RWPE2 (cell line): ENCODE measurements around the gene TMSB15B.
"Not testable (repeated sequence)": the region's sequence is repeated elsewhere in the genome, so short reads cannot be mapped to it uniquely, and the experiment has no call there.

Experiments
- ATAC-seq: fragments of 200-7000 bp; cut with Tn5 transposase; 3 replicates; pipeline ENCODE4 v1.9.1; 2021; ENCODE audit warnings: low read depth
- DNase-seq: peaks from one replicate; pipeline ENCODE4 v3.0.0-alpha.2; 2020; ENCODE audit warnings: low spot score
- H3K27ac ChIP-seq: fragments of 450-650 bp; 2 replicates; pipeline ENCODE4 v1.5.1; 2017; ENCODE audit warnings: mild to moderate bottlenecking; ENCODE audit not compliant: poor library complexity, severe bottlenecking
- H3K27me3 ChIP-seq: fragments of 250-450 bp; sonication (Bioruptor Pico); 2 replicates; pipeline ENCODE4 v1.5.1; 2021; ENCODE audit warnings: mild to moderate bottlenecking, moderate library complexity; ENCODE audit not compliant: insufficient read depth, poor library complexity, severe bottlenecking
- H3K36me3 ChIP-seq: fragments of 250-450 bp; sonication (Bioruptor Pico); 2 replicates; pipeline ENCODE4 v1.5.1; 2020; ENCODE audit warnings: low read depth, mild to moderate bottlenecking, moderate library complexity
- H3K4me1 ChIP-seq: fragments of 250-450 bp; sonication (Bioruptor Pico); 2 replicates; pipeline ENCODE4 v1.5.1; 2021; ENCODE audit warnings: mild to moderate bottlenecking, moderate library complexity; ENCODE audit not compliant: insufficient read depth, poor library complexity, severe bottlenecking
- H3K4me3 ChIP-seq: fragments of 250-450 bp; sonication (Bioruptor Pico); 2 replicates; pipeline ENCODE4 v1.5.1; 2021; ENCODE audit warnings: mild to moderate bottlenecking, moderate library complexity; ENCODE audit not compliant: severe bottlenecking
- H3K9me3 ChIP-seq: fragments of 250-450 bp; sonication (Bioruptor Pico); 2 replicates; pipeline ENCODE4 v1.5.1; 2021; ENCODE audit warnings: mild to moderate bottlenecking, moderate library complexity; ENCODE audit not compliant: severe bottlenecking
- CTCF ChIP-seq: fragments of 450-650 bp; IDR thresholded peaks from one replicate; pipeline ENCODE4 v1.5.1; 2017; ENCODE audit warnings: mild to moderate bottlenecking, moderate library complexity; ENCODE audit not compliant: poor library complexity, severe bottlenecking

TMSB15B gene

GRCh38 chrX:103927030-103927429 is 35.4 kb upstream of the TMSB15B start:
- ATAC-seq, result no peak
- H3K4me3 ChIP-seq, result no peak overlapping the region
- H3K36me3 ChIP-seq, result no peaks in the 10 kb centered on the region

GRCh38 chrX:103927633-103928032 is 34.8 kb upstream of the TMSB15B start:
- no peaks in the 10 kb centered on the region for H3K36me3 ChIP-seq
- H3K27me3 ChIP-seq, result no peaks in the 10 kb centered on the region
- ATAC-seq, result no peak
- no peaks in the 10 kb centered on the region for H3K4me1 ChIP-seq
- no peak overlapping the region for H3K4me3 ChIP-seq
- DNase-seq, result no peak
- H3K27ac ChIP-seq, result no peak overlapping the region
- H3K9me3 ChIP-seq, result no peaks in the 10 kb centered on the region
- no peak for TF ChIP-seq CTCF

More at GRCh38 chrX:103927030-103927429, 35.4 kb upstream of the TMSB15B start:
- no peak for TF ChIP-seq CTCF
- no peak for DNase-seq
- Histone ChIP-seq H3K4me1 (no peaks in the 10 kb centered on the region), H3K27ac (no peak overlapping the region), H3K27me3 (no peaks in the 10 kb centered on the region), H3K9me3 (no peaks in the 10 kb centered on the region)

- TF ChIP-seq CTCF, result no peak
- H3K36me3 ChIP-seq, result no peaks in the 10 kb centered on the region
- no peaks in the 10 kb centered on the region for H3K27me3 ChIP-seq
- DNase-seq, result no peak
- no peaks in the 10 kb centered on the region for H3K4me1 ChIP-seq
- no peaks in the 10 kb centered on the region for H3K9me3 ChIP-seq
- H3K4me3 ChIP-seq, result no peak overlapping the region
- H3K27ac ChIP-seq, result no peak overlapping the region
- ATAC-seq, result no peak
Observed at GRCh38 chrX:103932133-103932532, 30.3 kb upstream of the TMSB15B start.

GRCh38 chrX:103940257-103940656 is 22.2 kb upstream of the TMSB15B start:
- H3K4me1 ChIP-seq, H3K9me3 ChIP-seq, H3K36me3 ChIP-seq, ATAC-seq, H3K27ac ChIP-seq, DNase-seq, H3K4me3 ChIP-seq, H3K27me3 ChIP-seq: not testable (repeated sequence)

- TF ChIP-seq CTCF, result peak; percentile 49
- DNase-seq (no peak), ATAC-seq (peak; percentile 41; the same call in 1 of the 3 replicates)
- no peaks in the 10 kb centered on the region for H3K4me1 ChIP-seq
- H3K4me3 ChIP-seq, result no peak overlapping the region
- H3K27ac ChIP-seq, result no peak overlapping the region
- no peaks in the 10 kb centered on the region for H3K9me3 ChIP-seq
- no peaks in the 10 kb centered on the region for H3K27me3 ChIP-seq
- H3K36me3 ChIP-seq, result no peaks in the 10 kb centered on the region
Observed at GRCh38 chrX:103941201-103941975, 21.0 kb upstream of the TMSB15B start.
